Retinal pigment epithelial cell (primary cell): ENCODE data around the gene DIAPH1.

Experiments
- DNase-seq: peaks from one replicate; pipeline ENCODE4 v3.0.0-alpha.2; 2010; ENCODE audit warnings: low read depth
- H3K4me3 ChIP-seq: 2 replicates; pipeline ENCODE4 v1.5.1; 2011; ENCODE audit warnings: mild to moderate bottlenecking, low read length, control low read depth, moderate library complexity
- CTCF ChIP-seq: conservative IDR thresholded peaks from 2 replicates; pipeline ENCODE4 v1.5.1; 2011; ENCODE audit warnings: low read depth, low read length, control low read depth, inconsistent platforms

Gene DIAPH1

GRCh38 chr5:141543053-141543452, 75.7 kb downstream of the DIAPH1 start:
- TF ChIP-seq CTCF: no peak
- no peak overlapping the region for H3K4me3 ChIP-seq
- DNase-seq: no peak

- no peak for DNase-seq
- H3K4me3 ChIP-seq: no peak overlapping the region
- no peak for TF ChIP-seq CTCF
Observed at GRCh38 chr5:141534492-141535213, 84.1 kb downstream of the DIAPH1 start.

DNA sequence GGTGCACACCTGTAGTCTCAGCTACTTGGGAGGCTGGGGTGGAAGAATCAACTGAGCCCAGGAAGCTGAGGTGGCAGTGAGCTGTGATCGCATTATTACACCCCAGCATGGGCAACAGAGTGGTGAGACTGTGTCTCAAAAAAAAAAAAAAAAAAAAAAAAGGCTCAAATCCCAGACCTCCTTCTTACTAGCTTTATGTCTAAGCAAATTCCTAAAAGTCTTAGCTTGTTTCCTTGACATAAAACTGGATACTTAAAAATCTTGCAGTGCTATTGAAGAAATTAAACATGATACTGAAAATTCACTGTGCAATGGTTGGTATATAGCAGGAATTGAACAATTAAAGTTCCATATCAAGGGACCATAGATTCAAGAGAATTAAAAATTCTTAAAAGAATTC, 84.9 kb downstream of the DIAPH1 start:
- no peak for DNase-seq
- no peak overlapping the region for H3K4me3 ChIP-seq
- no peak for TF ChIP-seq CTCF

- no peak for DNase-seq
- H3K4me3 ChIP-seq: no peak overlapping the region
- TF ChIP-seq CTCF: no peak
Observed at GRCh38 chr5:141532726-141533125, 86.1 kb downstream of the DIAPH1 start.

GRCh38 chr5:141529873-141530272, 88.9 kb downstream of the DIAPH1 start:
- DNase-seq: no peak
- no peak for TF ChIP-seq CTCF
- H3K4me3 ChIP-seq: no peak overlapping the region

- TF ChIP-seq CTCF: no peak
- DNase-seq: no peak
- no peak overlapping the region for H3K4me3 ChIP-seq
Observed at GRCh38 chr5:141529002-141529401, 89.8 kb downstream of the DIAPH1 start.

DNA sequence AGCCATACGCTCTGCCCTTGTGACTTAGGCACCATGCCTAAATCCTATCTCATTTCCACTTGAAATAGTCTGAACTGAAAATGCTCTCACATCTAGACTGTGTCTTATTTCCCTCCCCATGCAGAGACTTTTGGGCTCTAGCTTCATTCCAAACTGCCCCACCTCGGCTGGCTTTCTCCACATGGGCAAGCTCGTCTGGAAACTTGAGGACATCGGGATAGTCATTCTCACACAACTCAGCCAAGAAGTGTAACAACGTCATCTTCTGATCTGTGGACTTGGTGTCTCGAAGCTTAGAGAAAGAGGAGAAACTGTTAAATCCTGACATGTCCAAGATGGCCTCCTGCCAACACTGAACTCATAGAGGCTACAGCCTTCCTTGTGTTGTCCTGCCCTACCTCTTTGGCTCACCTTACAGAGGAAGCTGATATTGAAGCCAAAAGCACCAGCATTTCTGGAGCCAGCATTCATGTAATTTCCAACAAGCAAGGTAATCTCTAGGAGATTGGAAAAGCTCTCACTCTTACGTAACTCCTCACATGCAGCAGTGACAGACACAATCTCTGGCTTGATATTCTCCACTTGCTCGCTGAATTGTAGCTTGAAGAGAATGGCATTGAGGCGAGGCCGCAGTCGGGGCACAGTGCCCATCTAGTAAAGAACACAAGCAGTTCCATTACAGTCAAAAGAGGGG, 90.4 kb downstream of the DIAPH1 start:
- TF ChIP-seq CTCF: no peak
- no peak overlapping the region for H3K4me3 ChIP-seq
- no peak for DNase-seq
